Epithelial cell of esophagus (primary cell): ENCODE data around the gene PRM3.

Source experiments
- DNase-seq: peaks from one replicate; pipeline ENCODE4 v3.0.0; 2010; ENCODE audit warnings: low read depth
- H3K4me3 ChIP-seq: 2 replicates; pipeline ENCODE4 v1.5.1; 2011; ENCODE audit warnings: mild to moderate bottlenecking, low read length, control low read depth
- CTCF ChIP-seq: IDR thresholded peaks from 2 replicates; pipeline ENCODE4 v1.5.1; 2011; ENCODE audit warnings: low read depth, mild to moderate bottlenecking, low read length, control low read depth, inconsistent platforms; ENCODE audit not compliant: insufficient read depth; ENCODE audit errors: missing control alignments

The PRM3 gene

GRCh38 chr16:11280616-11281522 lies 7.4 kb upstream of the PRM3 start, which contains the start of gene PRM1:
PRM1 (minus strand) TSS chr16:11281330; CDS start chr16:11281238, 92 bp downstream.
- TF ChIP-seq CTCF: no peak
- DNase-seq: no peak
- no peak within 1 kb of the TSS for H3K4me3 ChIP-seq

GRCh38 chr16:11278681-11279628 lies 5.5 kb upstream of the PRM3 start:
- TF ChIP-seq CTCF: no peak
- DNase-seq: no peak
- H3K4me3 ChIP-seq: no peak overlapping the region

GRCh38 chr16:11277607-11278337 lies 4.3 kb upstream of the PRM3 start:
- no peak for DNase-seq
- no peak overlapping the region for H3K4me3 ChIP-seq
- TF ChIP-seq CTCF: no peak

GRCh38 chr16:11276896-11277593 lies 3.6 kb upstream of the PRM3 start:
- peak; percentile 43 for DNase-seq
- TF ChIP-seq CTCF: no peak
- no peak overlapping the region for H3K4me3 ChIP-seq

GRCh38 chr16:11276143-11276895 lies 2.9 kb upstream of the PRM3 start, which contains the start of gene PRM2:
PRM2 (minus strand) TSS chr16:11276480; CDS start chr16:11276370, 110 bp downstream.
- no peak within 1 kb of the TSS for H3K4me3 ChIP-seq
- no peak for DNase-seq
- TF ChIP-seq CTCF: no peak
